WTC11 (cell line): ENCODE results near the gene UCKL1. TPM values are rescaled to one million over a fixed set of nuclear protein-coding genes. Genes with fewer than 3 reads are reported as not detected.

Experiments used
- ATAC-seq: fragments of 200-7000 bp; cut with Tn5 transposase; 2 replicates; pipeline ENCODE4 v1.10.0; 2021; ENCODE audit warnings: mild to moderate bottlenecking, moderate library complexity
- CTCF ChIA-PET: fragments of 300-600 bp; sonication (Branson Sonifier 250); formaldehyde crosslinking; loops from one replicate; lab custom pipeline; 2021; ENCODE audit warnings: antibody characterized with exemption; lab: Charles Lee
- POLR2A ChIA-PET: fragments of 350-600 bp; sonication (Branson Sonifier 250); formaldehyde crosslinking; loops from one replicate; lab custom pipeline; 2021; ENCODE audit warnings: antibody characterized with exemption; lab: Charles Lee
- DNase-seq: peaks from one replicate; pipeline ENCODE4 v3.0.0; 2021; ENCODE audit warnings: low spot score
- H3K27ac Mint-ChIP-seq: 2 replicates; pipeline ENCODE4 v1.8.0; 2021; ENCODE audit warnings: mixed read lengths
- H3K27me3 Mint-ChIP-seq: 2 replicates; pipeline ENCODE4 v1.8.0; 2021; ENCODE audit warnings: low read depth, mild to moderate bottlenecking, moderate library complexity, mixed read lengths
- H3K36me3 Mint-ChIP-seq: 2 replicates; pipeline ENCODE4 v1.8.0; 2021; ENCODE audit warnings: mixed read lengths
- H3K4me1 Mint-ChIP-seq: 2 replicates; pipeline ENCODE4 v1.8.0; 2022; ENCODE audit warnings: mixed read lengths
- H3K4me3 Mint-ChIP-seq: 2 replicates; pipeline ENCODE4 v1.8.0; 2021; ENCODE audit warnings: mild to moderate bottlenecking, moderate library complexity, mixed read lengths
- H3K9me3 Mint-ChIP-seq: 2 replicates; pipeline ENCODE4 v1.8.0; 2021; ENCODE audit warnings: mixed read lengths
- ATF2 ChIP-seq: sonication (generic); formaldehyde crosslinking; IDR thresholded peaks from 2 replicates; pipeline ENCODE4 v1.8.1; 2022; ENCODE audit warnings: low read depth, missing genetic modification reagents, borderline replicate concordance
- E2F4 ChIP-seq: sonication (generic); formaldehyde crosslinking; IDR thresholded peaks from 2 replicates; pipeline ENCODE4 v1.8.1; 2022; ENCODE audit warnings: low read depth, mild to moderate bottlenecking, moderate library complexity, missing genetic modification reagents, borderline replicate concordance
- ESRRA ChIP-seq: sonication (generic); formaldehyde crosslinking; IDR thresholded peaks from 2 replicates; pipeline ENCODE4 v1.8.1; 2022; ENCODE audit warnings: mild to moderate bottlenecking, missing genetic modification reagents, borderline replicate concordance
- ETV6 ChIP-seq: sonication (generic); formaldehyde crosslinking; IDR thresholded peaks from 2 replicates; pipeline ENCODE4 v1.8.1; 2022; ENCODE audit warnings: mild to moderate bottlenecking, missing genetic modification reagents
- FOXK1 ChIP-seq: sonication (generic); formaldehyde crosslinking; IDR thresholded peaks from 2 replicates; pipeline ENCODE4 v1.8.0; 2022; ENCODE audit warnings: mild to moderate bottlenecking, moderate library complexity, missing genetic modification reagents
- HMGXB4 ChIP-seq: sonication (generic); formaldehyde crosslinking; IDR thresholded peaks from 2 replicates; pipeline ENCODE4 v1.8.1; 2023; ENCODE audit warnings: mild to moderate bottlenecking, moderate library complexity, missing genetic modification reagents
- IRF2 ChIP-seq: sonication (generic); formaldehyde crosslinking; IDR thresholded peaks from 2 replicates; pipeline ENCODE4 v1.8.0; 2022; ENCODE audit warnings: low read depth, missing genetic modification reagents, borderline replicate concordance
- MAX ChIP-seq: sonication (generic); formaldehyde crosslinking; IDR thresholded peaks from 2 replicates; pipeline ENCODE4 v1.8.0; 2022; ENCODE audit warnings: mild to moderate bottlenecking, missing genetic modification reagents
- MLX ChIP-seq: sonication (generic); formaldehyde crosslinking; IDR thresholded peaks from 2 replicates; pipeline ENCODE4 v1.8.1; 2023; ENCODE audit warnings: mild to moderate bottlenecking, missing genetic modification reagents, moderate library complexity
- OVOL2 ChIP-seq: fragments of 250-450 bp; sonication (Bioruptor Pico); IDR thresholded peaks from 2 replicates; pipeline ENCODE4 v1.9.0; 2021; ENCODE audit warnings: mild to moderate bottlenecking, borderline replicate concordance
- TEAD4 ChIP-seq: sonication (generic); formaldehyde crosslinking; IDR thresholded peaks from 2 replicates; pipeline ENCODE4 v1.8.0; 2022; ENCODE audit warnings: mild to moderate bottlenecking, missing genetic modification reagents
- ZBTB21 ChIP-seq: sonication (generic); formaldehyde crosslinking; IDR thresholded peaks from 2 replicates; pipeline ENCODE4 v1.8.1; 2023; ENCODE audit warnings: mild to moderate bottlenecking, missing genetic modification reagents, borderline replicate concordance
- ZBTB43 ChIP-seq: sonication (generic); formaldehyde crosslinking; IDR thresholded peaks from 2 replicates; pipeline ENCODE4 v1.8.1; 2023; ENCODE audit warnings: mild to moderate bottlenecking, missing genetic modification reagents
- ZMAT4 ChIP-seq: fragments of 250-450 bp; sonication (Bioruptor Pico); IDR thresholded peaks from 2 replicates; pipeline ENCODE4 v1.9.0; 2021; ENCODE audit warnings: mild to moderate bottlenecking
- ZNF138 ChIP-seq: sonication (generic); formaldehyde crosslinking; conservative IDR thresholded peaks from 2 replicates; pipeline ENCODE4 v1.8.1; 2022; ENCODE audit warnings: mild to moderate bottlenecking, moderate library complexity, missing genetic modification reagents
- total RNA-seq: library from RNA; stranded (reverse); gene quantifications from 3 replicates; pipeline ENCODE4 v1.2.3, GENCODE V29; 2021

Gene UCKL1
- total RNA-seq, 1 experiment from 2014 or later: 51.2 TPM

- Mint-ChIP-seq H3K4me1 (no peaks in the 10 kb centered on the region), H3K27ac (no peak overlapping the region), H3K27me3 (no peaks in the 10 kb centered on the region), H3K36me3 (peaks cover 42% of the 10 kb centered on the region), H3K9me3 (no peaks in the 10 kb centered on the region), H3K4me3 (no peak overlapping the region)
- DNase-seq: no peak
- CTCF ChIA-PET: interaction anchor here (1.5 kb wide), 1 partner anchor 51 kb away, joined by 3 read pairs; the partner anchor contains the start of gene SAMD10
- ATAC-seq: no peak
- TF ChIP-seq ATF2 (CRISPR knock-in tag) (no peak), FOXK1 (CRISPR knock-in tag) (no peak), ZMAT4 (CRISPR knock-in tag) (no peak), MAX (CRISPR knock-in tag) (no peak), ZNF138 (CRISPR knock-in tag) (no peak), HMGXB4 (no peak), ESRRA (CRISPR knock-in tag) (no peak), ETV6 (CRISPR knock-in tag) (no peak), ZBTB21 (CRISPR knock-in tag) (no peak)
- POLR2A ChIA-PET: interaction anchor here (0.7 kb wide), 1 partner anchor 11 kb away, joined by 3 read pairs; no protein-coding TSS in a partner anchor
These were observed 27.1 kb downstream of the UCKL1 start for GRCh38 chr20:63929071-63929470.

GRCh38 chr20:63926298-63926697, 29.9 kb downstream of the UCKL1 start:
- CTCF ChIA-PET: interaction anchor here (1.6 kb wide), 1 partner anchor 151 kb away, joined by 3 read pairs; no protein-coding TSS in a partner anchor
- no peak for TF ChIP-seq HMGXB4
- TF ChIP-seq ZBTB43 (CRISPR knock-in tag): no peak
- no peak for TF ChIP-seq TEAD4
- TF ChIP-seq MLX: no peak
- no peak for TF ChIP-seq OVOL2
- no peak for TF ChIP-seq IRF2 (CRISPR knock-in tag)
- no peak for TF ChIP-seq E2F4 (CRISPR knock-in tag)
- Mint-ChIP-seq H3K9me3 (no peaks in the 10 kb centered on the region), H3K27ac (peak overlapping the region; percentile 69; the same call in 1 of the 2 replicates), H3K4me1 (no peaks in the 10 kb centered on the region), H3K4me3 (no peak overlapping the region), H3K27me3 (no peaks in the 10 kb centered on the region), H3K36me3 (peaks cover 29% of the 10 kb centered on the region)
- no peak for DNase-seq
- ATAC-seq: no peak
- POLR2A ChIA-PET: no interaction called here
